ENCODE measurements around the gene CHRNA4.

Gene CHRNA4

GRCh38 chr20:63325554-63326313 is 35.4 kb downstream of the CHRNA4 start:
- no peak for DNase-seq (ENCODE audit: insufficient read length)
- no peak for FAIRE-seq
- TF ChIP-seq POLR2AphosphoS5 (IDR thresholded peaks at IDR 0.05; ENCODE audit: low read depth, low read length) (no peak), TAF1 (IDR thresholded peaks at IDR 0.05; ENCODE audit: borderline replicate concordance, low read depth, low read length) (no peak), POLR2A (IDR thresholded peaks at IDR 0.05; ENCODE audit: low read depth, low read length) (no peak)

GRCh38 chr20:63325021-63325471 is 36.1 kb downstream of the CHRNA4 start:
- DNase-seq (ENCODE audit: insufficient read length) (no peak), FAIRE-seq (no peak)
- TF ChIP-seq TAF1 (IDR thresholded peaks at IDR 0.05; ENCODE audit: borderline replicate concordance, low read depth, low read length) (no peak), POLR2A (IDR thresholded peaks at IDR 0.05; ENCODE audit: low read depth, low read length) (no peak), POLR2AphosphoS5 (IDR thresholded peaks at IDR 0.05; ENCODE audit: low read depth, low read length) (no peak)

GRCh38 chr20:63323357-63323981 is 37.7 kb downstream of the CHRNA4 start:
- FAIRE-seq = no peak
- no peak for TF ChIP-seq TAF1 (IDR thresholded peaks at IDR 0.05; ENCODE audit: borderline replicate concordance, low read depth, low read length)
- TF ChIP-seq POLR2A (IDR thresholded peaks at IDR 0.05; ENCODE audit: low read depth, low read length) = no peak
- no peak for TF ChIP-seq POLR2AphosphoS5 (IDR thresholded peaks at IDR 0.05; ENCODE audit: low read depth, low read length)
- no peak for DNase-seq (ENCODE audit: insufficient read length)

- DNase-seq (ENCODE audit: insufficient read length) (no peak), FAIRE-seq (no peak)
- TF ChIP-seq POLR2A (IDR thresholded peaks at IDR 0.05; ENCODE audit: low read depth, low read length) (no peak), TAF1 (IDR thresholded peaks at IDR 0.05; ENCODE audit: borderline replicate concordance, low read depth, low read length) (no peak), POLR2AphosphoS5 (IDR thresholded peaks at IDR 0.05; ENCODE audit: low read depth, low read length) (no peak)
Measured at GRCh38 chr20:63322933-63323273, 38.2 kb downstream of the CHRNA4 start.

GRCh38 chr20:63322146-63322932 is 38.8 kb downstream of the CHRNA4 start:
- TF ChIP-seq TAF1 (IDR thresholded peaks at IDR 0.05; ENCODE audit: borderline replicate concordance, low read depth, low read length) (no peak), POLR2AphosphoS5 (IDR thresholded peaks at IDR 0.05; ENCODE audit: low read depth, low read length) (no peak), POLR2A (IDR thresholded peaks at IDR 0.05; ENCODE audit: low read depth, low read length) (no peak)
- FAIRE-seq (no peak), DNase-seq (ENCODE audit: insufficient read length) (no peak)

- no peak for DNase-seq (ENCODE audit: insufficient read length)
- no peak for FAIRE-seq
- TF ChIP-seq POLR2A (IDR thresholded peaks at IDR 0.05; ENCODE audit: low read depth, low read length) (no peak), POLR2AphosphoS5 (IDR thresholded peaks at IDR 0.05; ENCODE audit: low read depth, low read length) (no peak), TAF1 (IDR thresholded peaks at IDR 0.05; ENCODE audit: borderline replicate concordance, low read depth, low read length) (no peak)
Measured at GRCh38 chr20:63321148-63321831, 39.9 kb downstream of the CHRNA4 start.

GRCh38 chr20:63320616-63321147 is 40.5 kb downstream of the CHRNA4 start:
- TF ChIP-seq POLR2A (IDR thresholded peaks at IDR 0.05; ENCODE audit: low read depth, low read length) (no peak), TAF1 (IDR thresholded peaks at IDR 0.05; ENCODE audit: borderline replicate concordance, low read depth, low read length) (no peak), POLR2AphosphoS5 (IDR thresholded peaks at IDR 0.05; ENCODE audit: low read depth, low read length) (no peak)
- FAIRE-seq (no peak), DNase-seq (ENCODE audit: insufficient read length) (no peak)

GRCh38 chr20:63320041-63320511 is 41.1 kb downstream of the CHRNA4 start:
- TF ChIP-seq POLR2AphosphoS5 (IDR thresholded peaks at IDR 0.05; ENCODE audit: low read depth, low read length) (no peak), TAF1 (IDR thresholded peaks at IDR 0.05; ENCODE audit: borderline replicate concordance, low read depth, low read length) (no peak), POLR2A (IDR thresholded peaks at IDR 0.05; ENCODE audit: low read depth, low read length) (no peak)
- FAIRE-seq = no peak

GRCh38 chr20:63319164-63320040 is 41.7 kb downstream of the CHRNA4 start:
- FAIRE-seq (no peak), DNase-seq (ENCODE audit: insufficient read length) (no peak)
- TF ChIP-seq POLR2AphosphoS5 (IDR thresholded peaks at IDR 0.05; ENCODE audit: low read depth, low read length) = no peak
- no peak for TF ChIP-seq POLR2A (IDR thresholded peaks at IDR 0.05; ENCODE audit: low read depth, low read length)
- no peak for TF ChIP-seq TAF1 (IDR thresholded peaks at IDR 0.05; ENCODE audit: borderline replicate concordance, low read depth, low read length)

More at GRCh38 chr20:63320041-63320511, 41.1 kb downstream of the CHRNA4 start:
- DNase-seq (ENCODE audit: insufficient read length) = no peak

Data from GM12892 (cell line).